Calu3 (cell line): ENCODE results near the gene MLKL. TPM values are rescaled to one million over a fixed set of nuclear protein-coding genes. Genes with fewer than 3 reads are reported as not detected.

Source experiments
- BruUV-seq: library from RNA; stranded (reverse); fragments of 400-500 nt; replicated peaks from 2 replicates; lab custom pipeline; 2021; lab: Mats Ljungman, UMichigan
- CTCF ChIA-PET: fragments of 300-600 bp; sonication (Branson Sonifier 250); formaldehyde crosslinking; loops from one replicate; lab custom pipeline; 2022; ENCODE audit warnings: antibody characterized with exemption; lab: Charles Lee
- DNase-seq: peaks from one replicate; pipeline ENCODE4 v3.0.0; 2022
- H3K27ac Mint-ChIP-seq: one replicate; pipeline ENCODE4 v1.8.0; 2022; ENCODE audit warnings: mixed read lengths; ENCODE audit not compliant: unreplicated experiment
- H3K27me3 Mint-ChIP-seq: one replicate; pipeline ENCODE4 v1.8.0; 2022; ENCODE audit warnings: mixed read lengths; ENCODE audit not compliant: unreplicated experiment
- H3K36me3 Mint-ChIP-seq: one replicate; pipeline ENCODE4 v1.8.0; 2022; ENCODE audit warnings: mild to moderate bottlenecking, moderate library complexity, mixed read lengths; ENCODE audit not compliant: insufficient read depth, unreplicated experiment
- H3K4me1 Mint-ChIP-seq: one replicate; pipeline ENCODE4 v1.8.0; 2022; ENCODE audit warnings: mild to moderate bottlenecking, low read depth, mixed read lengths; ENCODE audit not compliant: unreplicated experiment
- H3K4me3 Mint-ChIP-seq: one replicate; pipeline ENCODE4 v1.8.0; 2022; ENCODE audit warnings: mild to moderate bottlenecking, low read depth, moderate library complexity, mixed read lengths; ENCODE audit not compliant: unreplicated experiment
- H3K9me3 Mint-ChIP-seq: one replicate; pipeline ENCODE4 v1.8.0; 2022; ENCODE audit warnings: low read depth, mixed read lengths; ENCODE audit not compliant: unreplicated experiment
- CTCF ChIP-seq: fragments of 200-600 bp; IDR thresholded peaks from one replicate; pipeline ENCODE4 v1.8.0; 2022; ENCODE audit warnings: antibody characterized with exemption; ENCODE audit not compliant: unreplicated experiment
- intact Hi-C: fragments of 100-400 bp; cut with micrococcal nuclease; formaldehyde crosslinking; loops from one replicate; pipeline ENCODE4 v1.10.0; 2022; ENCODE audit not compliant: unreplicated experiment
- total RNA-seq: library from RNA; stranded (reverse); gene quantifications from 2 replicates; pipeline ENCODE4 v1.2.3, GENCODE V29; 2022

Gene MLKL
- total RNA-seq, 1 experiment from 2014 or later: 38.8 TPM

- intact Hi-C loops: no loop called here
- no peak for TF ChIP-seq CTCF
- no peak for DNase-seq
- H3K4me1 Mint-ChIP-seq: peaks cover 36% of the 10 kb centered on the region
- H3K4me3 Mint-ChIP-seq: no peak overlapping the region
- CTCF ChIA-PET: no interaction called here
- no TSS peak for BruUV-seq
- H3K27ac Mint-ChIP-seq: no peak overlapping the region
- peaks cover 27% of the 10 kb centered on the region for H3K36me3 Mint-ChIP-seq
- no peaks in the 10 kb centered on the region for H3K27me3 Mint-ChIP-seq
- no peaks in the 10 kb centered on the region for H3K9me3 Mint-ChIP-seq
These were observed 47.3 kb upstream of the MLKL start for GRCh38 chr16:74747716-74748615.

GRCh38 chr16:74745926-74746325 lies 45.3 kb upstream of the MLKL start:
- no peak for TF ChIP-seq CTCF
- intact Hi-C loops: no loop called here
- Mint-ChIP-seq H3K4me3 (no peak overlapping the region), H3K27ac (no peak overlapping the region), H3K4me1 (peaks cover 43% of the 10 kb centered on the region), H3K9me3 (no peaks in the 10 kb centered on the region), H3K36me3 (peaks cover 36% of the 10 kb centered on the region), H3K27me3 (no peaks in the 10 kb centered on the region)
- no TSS peak for BruUV-seq
- DNase-seq: no peak
- CTCF ChIA-PET: interaction anchor here (0.7 kb wide), 1 partner anchor 15 kb away, joined by 5 read pairs; no protein-coding TSS in a partner anchor

- Mint-ChIP-seq H3K4me1 (peaks cover 51% of the 10 kb centered on the region), H3K27ac (peak overlapping the region; percentile 96), H3K27me3 (no peaks in the 10 kb centered on the region), H3K36me3 (peaks cover 41% of the 10 kb centered on the region), H3K9me3 (no peaks in the 10 kb centered on the region), H3K4me3 (no peak overlapping the region)
- no TSS peak for BruUV-seq
- CTCF ChIA-PET: no interaction called here
- no peak for TF ChIP-seq CTCF
- intact Hi-C loops: no loop called here
- DNase-seq: no peak
These were observed 44.5 kb upstream of the MLKL start for GRCh38 chr16:74745109-74745615.

- intact Hi-C loops: loop anchor here (1.0 kb wide), 1 partner anchor 30 kb away; the partner anchor contains the start of gene FA2H
- Mint-ChIP-seq H3K9me3 (no peaks in the 10 kb centered on the region), H3K4me3 (peak overlapping the region; percentile 60), H3K4me1 (peaks cover 57% of the 10 kb centered on the region), H3K27me3 (no peaks in the 10 kb centered on the region), H3K27ac (peak overlapping the region; percentile 96), H3K36me3 (peaks cover 46% of the 10 kb centered on the region)
- CTCF ChIA-PET: interaction anchor here (0.6 to 1.8 kb wide), 3 partner anchors 30 to 1147 kb away, joined by 3 to 11 read pairs (median 10); partner anchors contain the start of gene FA2H
- DNase-seq: no peak
- no peak for TF ChIP-seq CTCF
- no TSS peak for BruUV-seq
These were observed 43.9 kb upstream of the MLKL start for GRCh38 chr16:74744566-74744965.
